ENCODE measurements around the gene SLC28A3. TPM values are rescaled to one million over a fixed set of nuclear protein-coding genes. Genes with fewer than 3 reads are reported as not detected.
A peak's percentile ranks its signal among the peaks of the same experiment; 100 is the strongest.
"Not testable (repeated sequence)": the region's sequence is repeated elsewhere in the genome, so short reads cannot be mapped to it uniquely, and the experiment has no call there.

The SLC28A3 gene
- total RNA-seq, result 1 to 10 TPM in 1 of 2 donors, under 1 TPM in 1; 0.09 to 2.8 TPM

GRCh38 chr9:84340535-84340934 lies at the start of gene SLC28A3:
Gene SLC28A3 (minus strand): TSS chr9:84340758. CDS start chr9:84340633, 125 bp downstream.
- no peak within 1 kb of the TSS for H3K27ac Mint-ChIP-seq
- no peaks in the 10 kb centered on the region for H3K9me3 Mint-ChIP-seq
- ATAC-seq, result no peak
- DNase-seq (ENCODE audit: low spot score in 2 of 2), result no peak
- no peaks in the 10 kb centered on the region for H3K36me3 Mint-ChIP-seq

- H3K36me3 Mint-ChIP-seq, H3K9me3 Mint-ChIP-seq: not testable (repeated sequence)
- DNase-seq (ENCODE audit: low spot score in 2 of 2), result peak in 1 of 2 donors; percentile 7
- peak; percentile 33 to 75 for ATAC-seq
- peak overlapping the region in 1 of 2 donors; percentile 55 for H3K27ac Mint-ChIP-seq
Measured at GRCh38 chr9:84390254-84390653, 49.7 kb upstream of the SLC28A3 start.

- no peak for ATAC-seq
Measured at GRCh38 chr9:84387821-84388220, 47.3 kb upstream of the SLC28A3 start.

GRCh38 chr9:84386753-84387152 lies 46.2 kb upstream of the SLC28A3 start:
- H3K9me3 Mint-ChIP-seq, result no peaks in the 10 kb centered on the region
- no peaks in the 10 kb centered on the region for H3K36me3 Mint-ChIP-seq
- DNase-seq (ENCODE audit: low spot score in 2 of 2) (no peak), ATAC-seq (no peak)
- peak overlapping the region in 1 of 2 donors; percentile 52 for H3K27ac Mint-ChIP-seq

More at GRCh38 chr9:84387821-84388220, 47.3 kb upstream of the SLC28A3 start:
- Mint-ChIP-seq H3K9me3 (no peaks in the 10 kb centered on the region), H3K27ac (no peak overlapping the region), H3K36me3 (no peaks in the 10 kb centered on the region)
- no peak for DNase-seq (ENCODE audit: low spot score in 2 of 2)

- no peaks in the 10 kb centered on the region for H3K36me3 Mint-ChIP-seq
- H3K27ac Mint-ChIP-seq, result no peak overlapping the region
- no peak for DNase-seq (ENCODE audit: low spot score in 2 of 2)
- H3K9me3 Mint-ChIP-seq, result no peaks in the 10 kb centered on the region
- ATAC-seq, result no peak
Measured at GRCh38 chr9:84385386-84386040, 45.0 kb upstream of the SLC28A3 start.

GRCh38 chr9:84384617-84385016 lies 44.1 kb upstream of the SLC28A3 start:
- H3K36me3 Mint-ChIP-seq, result no peaks in the 10 kb centered on the region
- DNase-seq (ENCODE audit: low spot score in 2 of 2) (no peak), ATAC-seq (no peak)
- no peaks in the 10 kb centered on the region for H3K9me3 Mint-ChIP-seq
- no peak overlapping the region for H3K27ac Mint-ChIP-seq

- ATAC-seq (no peak), DNase-seq (ENCODE audit: low spot score in 2 of 2) (no peak)
- Mint-ChIP-seq H3K36me3 (no peaks in the 10 kb centered on the region), H3K27ac (no peak overlapping the region), H3K9me3 (no peaks in the 10 kb centered on the region)
Measured at GRCh38 chr9:84383178-84383577, 42.6 kb upstream of the SLC28A3 start.

- no peak for ATAC-seq
- no peak for DNase-seq (ENCODE audit: low spot score in 2 of 2)
- H3K36me3 Mint-ChIP-seq, result no peaks in the 10 kb centered on the region
- H3K27ac Mint-ChIP-seq, result no peak overlapping the region
- H3K9me3 Mint-ChIP-seq, result no peaks in the 10 kb centered on the region
Measured at GRCh38 chr9:84382720-84383119, 42.2 kb upstream of the SLC28A3 start.

- no peaks in the 10 kb centered on the region for H3K36me3 Mint-ChIP-seq
- no peak overlapping the region for H3K27ac Mint-ChIP-seq
- no peaks in the 10 kb centered on the region for H3K9me3 Mint-ChIP-seq
- no peak for DNase-seq (ENCODE audit: low spot score in 2 of 2)
- ATAC-seq, result no peak
Measured at GRCh38 chr9:84381508-84381907, 41.0 kb upstream of the SLC28A3 start.

GRCh38 chr9:84379740-84380139 lies 39.2 kb upstream of the SLC28A3 start:
- no peak for ATAC-seq
- H3K9me3 Mint-ChIP-seq, result no peaks in the 10 kb centered on the region
- DNase-seq (ENCODE audit: low spot score in 2 of 2), result no peak
- H3K36me3 Mint-ChIP-seq, result no peaks in the 10 kb centered on the region
- H3K27ac Mint-ChIP-seq, result no peak overlapping the region

GRCh38 chr9:84375954-84376353 lies 35.4 kb upstream of the SLC28A3 start:
- ATAC-seq (no peak), DNase-seq (ENCODE audit: low spot score in 2 of 2) (no peak)
- Mint-ChIP-seq H3K36me3 (no peaks in the 10 kb centered on the region), H3K27ac (no peak overlapping the region), H3K9me3 (no peaks in the 10 kb centered on the region)

- Mint-ChIP-seq H3K9me3 (no peaks in the 10 kb centered on the region), H3K36me3 (no peaks in the 10 kb centered on the region), H3K27ac (no peak overlapping the region)
- DNase-seq (ENCODE audit: low spot score in 2 of 2), result no peak
- no peak for ATAC-seq
Measured at GRCh38 chr9:84374516-84374915, 34.0 kb upstream of the SLC28A3 start.

GRCh38 chr9:84374013-84374412 lies 33.5 kb upstream of the SLC28A3 start:
- H3K9me3 Mint-ChIP-seq, result no peaks in the 10 kb centered on the region
- no peaks in the 10 kb centered on the region for H3K36me3 Mint-ChIP-seq
- H3K27ac Mint-ChIP-seq, result no peak overlapping the region
- DNase-seq (ENCODE audit: low spot score in 2 of 2) (no peak), ATAC-seq (no peak)

- no peak for DNase-seq (ENCODE audit: low spot score in 2 of 2)
- H3K36me3 Mint-ChIP-seq, result no peaks in the 10 kb centered on the region
- no peak overlapping the region for H3K27ac Mint-ChIP-seq
- ATAC-seq, result no peak
- no peaks in the 10 kb centered on the region for H3K9me3 Mint-ChIP-seq
Measured at GRCh38 chr9:84371737-84372136, 31.2 kb upstream of the SLC28A3 start.

- Mint-ChIP-seq H3K27ac (no peak overlapping the region), H3K9me3 (peaks cover 6 to 12% of the 10 kb centered on the region in 2 donors), H3K36me3 (peaks cover 0 to 7% of the 10 kb centered on the region in 2 donors)
- DNase-seq (ENCODE audit: low spot score in 2 of 2), result no peak
- ATAC-seq, result no peak
Measured at GRCh38 chr9:84368601-84369000, 28.0 kb upstream of the SLC28A3 start.

GRCh38 chr9:84367726-84368125 lies 27.2 kb upstream of the SLC28A3 start:
- not testable (repeated sequence) for ATAC-seq; H3K27ac Mint-ChIP-seq; H3K36me3 Mint-ChIP-seq; DNase-seq (ENCODE audit: low spot score in 2 of 2)
- H3K9me3 Mint-ChIP-seq, result peaks cover 6 to 12% of the 10 kb centered on the region in 2 donors

GRCh38 chr9:84366683-84367082 lies 26.1 kb upstream of the SLC28A3 start:
- H3K36me3 Mint-ChIP-seq, result peaks cover 0 to 7% of the 10 kb centered on the region in 2 donors
- no peak for ATAC-seq
- H3K9me3 Mint-ChIP-seq, result peaks cover 6 to 12% of the 10 kb centered on the region in 2 donors
- no peak for DNase-seq (ENCODE audit: low spot score in 2 of 2)
- H3K27ac Mint-ChIP-seq, result no peak overlapping the region

- peaks cover 6 to 12% of the 10 kb centered on the region in 2 donors for H3K9me3 Mint-ChIP-seq
- ATAC-seq; DNase-seq (ENCODE audit: low spot score in 2 of 2); H3K36me3 Mint-ChIP-seq; H3K27ac Mint-ChIP-seq: not testable (repeated sequence)
Measured at GRCh38 chr9:84364894-84365490, 24.4 kb upstream of the SLC28A3 start.

Measured in activated naive CD4-positive, alpha-beta T cell treated with anti-CD3 and anti-CD28 coated beads, Interleukin-2, amount 50 U/mL, for 72 hours (primary cell).